Brain microvascular endothelial cell (primary cell): Measurements from ENCODE around the gene NXN.
A peak's percentile ranks its signal among the peaks of the same experiment; 100 is the strongest.

Experiments used
- DNase-seq: peaks from one replicate; pipeline ENCODE4 v3.0.0-alpha.2; 2020
- H3K27ac ChIP-seq: fragments of 250-450 bp; sonication (Bioruptor Pico); 2 replicates; pipeline ENCODE4 v1.5.1; 2020; ENCODE audit warnings: mild to moderate bottlenecking, moderate library complexity
- H3K27me3 ChIP-seq: fragments of 250-450 bp; sonication (Bioruptor Pico); replicated peaks from 2 replicates; pipeline ENCODE4 v1.5.1; 2020; ENCODE audit warnings: mild to moderate bottlenecking
- H3K36me3 ChIP-seq: fragments of 250-450 bp; sonication (Bioruptor Pico); replicated peaks from 2 replicates; pipeline ENCODE4 v1.5.1; 2020; ENCODE audit warnings: mild to moderate bottlenecking
- H3K4me3 ChIP-seq: 2 replicates; pipeline ENCODE4 v1.5.1; 2011; ENCODE audit warnings: low read depth, mild to moderate bottlenecking, control low read depth, low read length, moderate library complexity
- CTCF ChIP-seq: IDR thresholded peaks from 2 replicates; pipeline ENCODE4 v1.5.1; 2011; ENCODE audit warnings: low read depth, mild to moderate bottlenecking, moderate library complexity, low read length, control low read depth, inconsistent platforms; ENCODE audit errors: missing control alignments
- in situ Hi-C: cut with HindIII; loops from 2 replicates; pipeline ENCODE4 v1.10.0; 2017; ENCODE audit warnings: low sequenced_read_pairs, low pct_ligation_motif_present

NXN gene

GRCh38 chr17:981292-981658 lies 1.7 kb upstream of the NXN start:
- no peak for DNase-seq
- H3K4me3 ChIP-seq: no peak overlapping the region
- no peaks in the 10 kb centered on the region for H3K27me3 ChIP-seq
- no peaks in the 10 kb centered on the region for H3K36me3 ChIP-seq
- no peak for TF ChIP-seq CTCF
- in situ Hi-C loops: loop anchor here (25.0 kb wide), 1 partner anchor 194 kb away; the partner anchor contains the start of genes GLOD4 and MRM3
- H3K27ac ChIP-seq: no peak overlapping the region

- Histone ChIP-seq H3K27ac (no peak overlapping the region), H3K27me3 (no peaks in the 10 kb centered on the region), H3K36me3 (no peaks in the 10 kb centered on the region), H3K4me3 (peak overlapping the region; percentile 56)
- peak; percentile 82 for TF ChIP-seq CTCF
- in situ Hi-C loops: loop anchor here (25.0 kb wide), 1 partner anchor 193 kb away; the partner anchor contains the start of genes GLOD4 and MRM3
- DNase-seq: peak; percentile 72
Observed at GRCh38 chr17:980406-981291, 1.1 kb upstream of the NXN start.

- peak overlapping the region; percentile 60 for H3K4me3 ChIP-seq
- H3K27me3 ChIP-seq: no peaks in the 10 kb centered on the region
- no peak overlapping the region for H3K27ac ChIP-seq
- H3K36me3 ChIP-seq: no peaks in the 10 kb centered on the region
- no peak for TF ChIP-seq CTCF
- DNase-seq: no peak
- in situ Hi-C loops: loop anchor here (25.0 kb wide), 1 partner anchor 192 kb away; the partner anchor contains the start of genes GLOD4 and MRM3
Observed at GRCh38 chr17:979212-979538, 401 bp downstream of the NXN start.

- Histone ChIP-seq H3K4me3 (peak overlapping the region; percentile 56), H3K27ac (no peak overlapping the region), H3K27me3 (no peaks in the 10 kb centered on the region), H3K36me3 (no peaks in the 10 kb centered on the region)
- in situ Hi-C loops: loop anchor here (25.0 kb wide), 1 partner anchor 191 kb away; the partner anchor contains the start of genes GLOD4 and MRM3
- no peak for TF ChIP-seq CTCF
- no peak for DNase-seq
Observed at GRCh38 chr17:978103-979093, 1.2 kb downstream of the NXN start.

- DNase-seq: no peak
- in situ Hi-C loops: loop anchor here (25.0 kb wide), 1 partner anchor 190 kb away; the partner anchor contains the start of genes GLOD4 and MRM3
- no peak for TF ChIP-seq CTCF
- H3K27me3 ChIP-seq: no peaks in the 10 kb centered on the region
- H3K36me3 ChIP-seq: no peaks in the 10 kb centered on the region
- H3K4me3 ChIP-seq: no peak overlapping the region
- H3K27ac ChIP-seq: no peak overlapping the region
Observed at GRCh38 chr17:977166-977565, 2.4 kb downstream of the NXN start.
